Fibroblast of lung (primary cell): ENCODE results near the gene MAP3K9.

ENCODE experiments used
- CTCF ChIP-seq, 2 donors: IDR thresholded peaks in 1 of 2; conservative IDR thresholded peaks in 1 of 2; 1 replicate in 1 of 2; 2 replicates in 1 of 2; pipeline ENCODE4 v1.5.1; 2011 to 2012; ENCODE audit warnings: low read length in 2 of 2, control low read depth in 1 of 2, inconsistent platforms in 1 of 2, low read depth in 1 of 2, mild to moderate bottlenecking in 1 of 2
- EZH2 ChIP-seq: IDR thresholded peaks from 2 replicates; pipeline ENCODE4 v1.5.1; 2012; ENCODE audit warnings: low read length, control low read depth, mild to moderate bottlenecking; ENCODE audit errors: missing control alignments

GRCh38 chr14:70812124-70812818 lies 3.0 kb upstream of the MAP3K9 start:
- TF ChIP-seq EZH2 (no peak), CTCF (conservative IDR thresholded peaks at IDR 0.05 in 1 of 2, IDR thresholded peaks at IDR 0.05 in 1 of 2; ENCODE audit: low read depth in 1 of 2, low read length in 2 of 2) (no peak)
